MCF 10A (cell line): Measurements from ENCODE around the gene BRMS1. TPM values are rescaled to one million over a fixed set of nuclear protein-coding genes. Genes with fewer than 3 reads are reported as not detected.

Source experiments
- BruUV-seq: library from RNA; stranded (reverse); fragments of 400-500 nt; replicated peaks from 2 replicates; lab custom pipeline; 2021; lab: Mats Ljungman, UMichigan
- CTCF ChIA-PET: fragments of 300-600 bp; sonication (Branson Sonifier 250); formaldehyde crosslinking; extraction: SDS; loops from one replicate; lab custom pipeline; 2021; ENCODE audit warnings: antibody characterized with exemption, inconsistent platforms; lab: Yijun Ruan, JAX
- POLR2A ChIA-PET: fragments of 300-600, 350-650 bp; sonication (Branson Sonifier 250); formaldehyde crosslinking; extraction: SDS; loops from one replicate; lab custom pipeline; 2020; ENCODE audit warnings: antibody characterized with exemption, inconsistent platforms; lab: Yijun Ruan, JAX
- DNase-seq: peaks from one replicate; pipeline ENCODE4 v3.0.0-alpha.2; 2018; ENCODE audit not compliant: unreplicated experiment
- H3K27ac Mint-ChIP-seq: one replicate; pipeline ENCODE4 v1.8.0; 2022; ENCODE audit warnings: mild to moderate bottlenecking, low read depth, mixed read lengths; ENCODE audit not compliant: unreplicated experiment
- H3K27me3 Mint-ChIP-seq: one replicate; pipeline ENCODE4 v1.8.0; 2022; ENCODE audit warnings: mixed read lengths; ENCODE audit not compliant: insufficient read depth, unreplicated experiment
- H3K36me3 Mint-ChIP-seq: one replicate; pipeline ENCODE4 v1.8.0; 2022; ENCODE audit warnings: mild to moderate bottlenecking, moderate library complexity, mixed read lengths; ENCODE audit not compliant: insufficient read depth, unreplicated experiment
- H3K4me1 Mint-ChIP-seq: one replicate; pipeline ENCODE4 v1.8.0; 2022; ENCODE audit warnings: mixed read lengths; ENCODE audit not compliant: insufficient read depth, unreplicated experiment
- H3K4me3 Mint-ChIP-seq: one replicate; pipeline ENCODE4 v1.8.0; 2022; ENCODE audit warnings: mild to moderate bottlenecking, moderate library complexity, mixed read lengths; ENCODE audit not compliant: unreplicated experiment
- H3K9me3 Mint-ChIP-seq: one replicate; pipeline ENCODE4 v1.8.0; 2022; ENCODE audit warnings: mixed read lengths; ENCODE audit not compliant: unreplicated experiment
- intact Hi-C: fragments of 100-400 bp; cut with micrococcal nuclease; formaldehyde crosslinking; loops from 2 replicates; pipeline ENCODE4 v1.14.1; 2022
- total RNA-seq: library from RNA; stranded (reverse); gene quantifications from 2 replicates; pipeline ENCODE4 v1.2.3, GENCODE V29; 2022
- TF ChIP-seq, protein P1 (sequence below): fragments of 200-600 bp; IDR thresholded peaks from one replicate; pipeline ENCODE4 v1.8.0; 2022; ENCODE audit warnings: antibody characterized with exemption, mild to moderate bottlenecking; ENCODE audit not compliant: unreplicated experiment

Gene BRMS1
- total RNA-seq, 1 experiment from 2014 or later = 55.4 TPM

DNA sequence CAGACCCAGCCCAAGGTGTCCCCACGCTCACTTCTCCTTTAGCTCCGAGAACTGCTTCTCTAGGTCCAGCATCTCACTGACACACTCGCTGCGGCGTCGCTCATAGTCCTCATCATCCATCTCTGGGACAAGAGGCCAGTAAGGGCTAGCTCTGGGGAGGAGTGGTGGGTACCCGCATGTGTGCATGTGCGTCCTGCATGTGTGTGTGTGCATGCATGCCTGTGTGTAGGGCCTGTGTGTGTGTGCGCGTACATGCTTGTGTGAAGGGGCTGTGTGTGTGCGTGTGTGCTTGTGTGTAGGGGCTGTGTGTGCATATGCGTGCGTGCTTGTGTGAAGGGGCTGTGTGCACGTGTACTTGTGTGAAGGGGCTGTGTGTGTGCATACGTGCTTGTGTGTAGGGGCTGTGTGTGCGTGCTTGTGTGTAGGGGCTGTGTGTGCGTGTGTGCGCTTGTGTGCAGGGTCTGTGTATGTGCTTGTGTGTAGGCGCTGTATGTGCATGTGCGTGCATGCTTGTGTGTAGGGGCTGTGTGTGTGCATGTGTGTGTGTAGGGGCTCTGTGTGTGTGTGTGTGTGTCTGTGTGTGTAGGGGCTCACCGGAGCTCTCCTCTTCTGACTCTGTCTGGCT, 3.3 kb downstream of the BRMS1 start:
- no TSS peak for BruUV-seq
- ChIA-PET POLR2A (no interaction called here), CTCF (interaction anchor here (0.6 to 1.5 kb wide), 3 partner anchors 30 to 45 kb away, joined by 3 to 8 read pairs (median 5); no protein-coding TSS in a partner anchor)
- H3K27ac Mint-ChIP-seq = peak overlapping the region; percentile 33
- H3K36me3 Mint-ChIP-seq = peaks cover 44% of the 10 kb centered on the region
- no peaks in the 10 kb centered on the region for H3K27me3 Mint-ChIP-seq
- no peak overlapping the region for H3K4me3 Mint-ChIP-seq
- no peak for DNase-seq
- intact Hi-C loops = no loop called here
- peaks cover 46% of the 10 kb centered on the region for H3K4me1 Mint-ChIP-seq
- TF ChIP-seq, protein P1, sequence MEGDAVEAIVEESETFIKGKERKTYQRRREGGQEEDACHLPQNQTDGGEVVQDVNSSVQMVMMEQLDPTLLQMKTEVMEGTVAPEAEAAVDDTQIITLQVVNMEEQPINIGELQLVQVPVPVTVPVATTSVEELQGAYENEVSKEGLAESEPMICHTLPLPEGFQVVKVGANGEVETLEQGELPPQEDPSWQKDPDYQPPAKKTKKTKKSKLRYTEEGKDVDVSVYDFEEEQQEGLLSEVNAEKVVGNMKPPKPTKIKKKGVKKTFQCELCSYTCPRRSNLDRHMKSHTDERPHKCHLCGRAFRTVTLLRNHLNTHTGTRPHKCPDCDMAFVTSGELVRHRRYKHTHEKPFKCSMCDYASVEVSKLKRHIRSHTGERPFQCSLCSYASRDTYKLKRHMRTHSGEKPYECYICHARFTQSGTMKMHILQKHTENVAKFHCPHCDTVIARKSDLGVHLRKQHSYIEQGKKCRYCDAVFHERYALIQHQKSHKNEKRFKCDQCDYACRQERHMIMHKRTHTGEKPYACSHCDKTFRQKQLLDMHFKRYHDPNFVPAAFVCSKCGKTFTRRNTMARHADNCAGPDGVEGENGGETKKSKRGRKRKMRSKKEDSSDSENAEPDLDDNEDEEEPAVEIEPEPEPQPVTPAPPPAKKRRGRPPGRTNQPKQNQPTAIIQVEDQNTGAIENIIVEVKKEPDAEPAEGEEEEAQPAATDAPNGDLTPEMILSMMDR = no peak
- no peaks in the 10 kb centered on the region for H3K9me3 Mint-ChIP-seq

DNA sequence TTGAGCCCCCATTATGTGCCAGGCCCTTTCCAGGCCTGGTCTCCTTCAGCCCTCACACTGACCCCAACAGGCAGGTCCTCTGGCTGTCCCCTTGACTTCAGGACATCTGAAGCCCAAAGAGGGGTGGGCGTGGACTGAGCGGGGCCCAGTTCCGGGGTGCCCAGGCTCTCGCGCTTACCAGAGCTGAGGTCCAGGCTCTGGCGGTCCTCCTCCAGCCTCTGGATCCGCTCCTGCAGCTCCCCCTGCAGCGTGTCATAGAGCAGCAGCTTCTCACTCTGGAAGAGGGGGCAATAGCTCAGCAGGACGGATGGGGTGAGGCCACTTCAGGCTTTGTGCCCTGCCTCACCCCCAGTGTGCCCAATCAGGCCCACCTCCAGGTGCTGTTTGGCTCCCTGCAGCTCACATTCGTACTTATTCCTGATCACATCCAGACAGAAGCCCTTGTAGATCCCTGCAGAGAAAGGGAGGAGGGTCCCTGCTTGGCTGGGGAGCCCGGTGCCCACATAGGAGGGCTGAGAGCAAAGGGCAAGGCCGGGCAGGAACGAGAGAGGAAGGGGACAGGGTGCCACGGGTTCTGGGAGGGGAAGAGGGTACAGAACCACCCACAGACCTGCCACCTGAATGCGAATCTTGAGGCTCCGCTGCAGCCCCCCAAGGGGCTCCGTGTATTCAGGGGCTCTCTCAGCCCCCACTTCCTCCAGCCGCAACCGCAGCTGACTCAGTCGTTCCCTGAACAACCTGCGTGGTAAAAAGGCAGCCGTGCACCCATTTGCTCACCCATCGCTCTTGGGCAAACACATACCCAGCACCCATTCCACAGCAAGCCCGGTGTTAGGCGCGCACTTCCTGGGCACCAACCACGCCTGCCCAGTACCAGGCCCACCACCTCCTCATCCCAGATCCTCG, 4.1 kb downstream of the BRMS1 start:
- no peak for DNase-seq
- Mint-ChIP-seq H3K4me1 (peaks cover 51% of the 10 kb centered on the region), H3K4me3 (no peak overlapping the region), H3K36me3 (peaks cover 49% of the 10 kb centered on the region), H3K27me3 (no peaks in the 10 kb centered on the region), H3K9me3 (no peaks in the 10 kb centered on the region), H3K27ac (peak overlapping the region; percentile 57)
- no TSS peak for BruUV-seq
- ChIA-PET CTCF (interaction anchor here (0.6 to 2.3 kb wide), 4 partner anchors 15 to 58 kb away, joined by 3 to 7 read pairs (median 3); no protein-coding TSS in a partner anchor), POLR2A (no interaction called here)
- intact Hi-C loops = no loop called here
- TF ChIP-seq, protein P1 = no peak

DNA sequence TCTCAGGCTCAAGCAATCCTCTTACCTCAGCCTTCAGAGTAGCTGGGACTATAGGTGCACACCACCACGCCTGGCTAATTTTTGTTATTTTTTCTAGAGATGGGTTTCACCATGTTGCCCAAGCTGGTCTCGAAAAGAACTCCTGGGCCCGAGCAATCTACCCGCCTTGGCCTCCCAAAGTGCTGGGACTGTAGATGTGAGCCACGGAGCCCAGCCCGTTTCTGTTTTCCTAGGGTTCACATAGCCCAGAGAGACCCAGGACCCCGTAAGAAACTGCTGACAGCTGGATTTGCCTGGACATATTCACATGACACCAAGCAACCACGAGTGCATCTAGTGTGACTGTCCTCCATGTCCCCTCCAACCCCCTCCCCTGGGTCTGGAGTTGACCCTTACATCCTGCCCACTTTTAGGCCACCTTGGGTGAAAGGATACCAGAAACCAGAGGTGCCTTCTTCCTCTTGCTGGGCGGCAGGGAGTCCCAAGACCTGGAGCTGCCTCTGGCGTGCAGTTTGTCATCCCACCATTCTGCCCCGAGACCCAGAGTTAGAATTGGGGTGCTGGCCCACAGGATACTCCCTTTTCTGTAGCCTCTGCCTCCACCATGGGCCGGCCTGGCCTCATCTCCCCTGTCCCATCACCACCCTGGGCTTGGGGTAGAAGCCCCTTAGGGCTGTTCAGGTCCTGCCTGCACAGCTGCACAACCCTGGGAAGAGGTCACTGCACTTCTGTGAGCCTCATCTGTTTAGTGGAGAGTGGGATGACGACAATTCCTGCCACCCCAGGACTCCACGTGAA, 5.0 kb downstream of the BRMS1 start:
- Mint-ChIP-seq H3K4me3 (no peak overlapping the region), H3K27ac (peak overlapping the region; percentile 57), H3K27me3 (no peaks in the 10 kb centered on the region), H3K4me1 (peaks cover 48% of the 10 kb centered on the region), H3K9me3 (no peaks in the 10 kb centered on the region), H3K36me3 (peaks cover 49% of the 10 kb centered on the region)
- ChIA-PET POLR2A (interaction anchor here (0.6 to 1.7 kb wide), 10 partner anchors 8 to 716 kb away, joined by 3 to 8 read pairs (median 4); partner anchors contain the start of gene B4GAT1), CTCF (interaction anchor here (0.6 to 2.3 kb wide), 4 partner anchors 14 to 126 kb away, joined by 3 to 7 read pairs (median 3); no protein-coding TSS in a partner anchor)
- no TSS peak for BruUV-seq
- intact Hi-C loops = no loop called here
- DNase-seq = no peak
- TF ChIP-seq, protein P1 = no peak
